Activated B cell treated with CpG ODN at 0.5 μM for 24 hours (primary cell): ENCODE results near the gene POLR1B. TPM values are rescaled to one million over a fixed set of nuclear protein-coding genes. Genes with fewer than 3 reads are reported as not detected.
"Not testable (repeated sequence)": the region's sequence is repeated elsewhere in the genome, so short reads cannot be mapped to it uniquely, and the experiment has no call there.

Experiments
- ATAC-seq: fragments of 200-7000 bp; cut with Tn5 transposase; one replicate; pipeline ENCODE4 v1.10.0; 2021; ENCODE audit warnings: low read depth, mild to moderate bottlenecking, moderate library complexity
- CTCF ChIA-PET: fragments of 350-600 bp; sonication (Branson Sonifier 250); formaldehyde crosslinking; loops from one replicate; lab custom pipeline; 2021; ENCODE audit warnings: antibody characterized with exemption; lab: Charles Lee
- POLR2A ChIA-PET: fragments of 350-600 bp; sonication (Branson Sonifier 250); formaldehyde crosslinking; loops from one replicate; lab custom pipeline; 2021; ENCODE audit warnings: antibody characterized with exemption; lab: Charles Lee
- DNase-seq: peaks from one replicate; pipeline ENCODE4 v3.0.0; 2022
- H3K27ac Mint-ChIP-seq: one replicate; pipeline ENCODE4 v1.8.0; 2020; ENCODE audit warnings: mixed read lengths
- H3K27me3 Mint-ChIP-seq: one replicate; pipeline ENCODE4 v1.8.0; 2021; ENCODE audit warnings: mixed read lengths
- H3K36me3 Mint-ChIP-seq: one replicate; pipeline ENCODE4 v1.8.0; 2021; ENCODE audit warnings: low read depth, mixed read lengths
- H3K4me1 Mint-ChIP-seq: one replicate; pipeline ENCODE4 v1.8.0; 2021; ENCODE audit warnings: mixed read lengths
- H3K4me3 Mint-ChIP-seq: one replicate; pipeline ENCODE4 v1.8.0; 2020; ENCODE audit warnings: mild to moderate bottlenecking, mixed read lengths
- H3K9me3 Mint-ChIP-seq: one replicate; pipeline ENCODE4 v1.8.0; 2020; ENCODE audit warnings: mixed read lengths
- intact Hi-C: fragments of 100-400 bp; cut with micrococcal nuclease; formaldehyde crosslinking; loops from one replicate; pipeline ENCODE4 v1.15.1; 2024
- total RNA-seq: library from RNA; stranded (reverse); gene quantifications from 2 replicates; pipeline ENCODE4 v1.2.3, GENCODE V29; 2022
- TF ChIP-seq, protein P1 (sequence below): fragments of 200-600 bp; IDR thresholded peaks from one replicate; pipeline ENCODE4 v1.8.0; 2022; ENCODE audit warnings: antibody characterized with exemption, mild to moderate bottlenecking

The POLR1B gene
- total RNA-seq, 1 donor from 2014 or later, result 48.8 TPM

DNA sequence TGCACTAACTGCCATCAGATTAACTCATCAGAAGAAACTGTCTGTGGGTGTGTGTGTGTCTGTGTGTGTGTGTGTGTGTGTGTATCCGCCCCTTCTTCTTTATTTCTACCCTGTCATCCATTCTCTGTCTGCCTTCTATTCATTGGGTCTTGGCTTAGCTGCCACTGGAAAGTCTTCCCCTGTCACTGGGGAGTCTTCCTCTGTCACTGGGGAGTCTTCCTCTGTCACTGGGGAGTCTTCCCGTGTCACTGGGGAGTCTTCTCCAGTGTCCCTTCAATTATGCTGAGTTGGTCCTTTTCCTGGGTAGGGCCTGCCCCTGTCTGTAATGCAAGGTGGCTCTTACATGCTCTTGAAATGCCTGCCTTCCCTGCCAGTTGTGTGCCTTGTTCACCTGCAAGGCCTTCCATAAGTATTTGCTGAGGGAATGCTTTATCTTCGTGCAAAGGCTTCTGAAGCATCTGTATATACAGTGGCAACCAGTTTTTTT, 18.9 kb upstream of the POLR1B start:
- POLR2A ChIA-PET, result no interaction called here
- DNase-seq (no peak), ATAC-seq (no peak)
- no peaks in the 10 kb centered on the region for H3K9me3 Mint-ChIP-seq
- intact Hi-C loops, result no loop called here
- no peak overlapping the region for H3K27ac Mint-ChIP-seq
- H3K4me1 Mint-ChIP-seq, result no peaks in the 10 kb centered on the region
- no peaks in the 10 kb centered on the region for H3K27me3 Mint-ChIP-seq
- CTCF ChIA-PET, result no interaction called here
- H3K36me3 Mint-ChIP-seq, result peaks cover 45% of the 10 kb centered on the region
- H3K4me3 Mint-ChIP-seq, result no peak overlapping the region
- TF ChIP-seq, protein P1, sequence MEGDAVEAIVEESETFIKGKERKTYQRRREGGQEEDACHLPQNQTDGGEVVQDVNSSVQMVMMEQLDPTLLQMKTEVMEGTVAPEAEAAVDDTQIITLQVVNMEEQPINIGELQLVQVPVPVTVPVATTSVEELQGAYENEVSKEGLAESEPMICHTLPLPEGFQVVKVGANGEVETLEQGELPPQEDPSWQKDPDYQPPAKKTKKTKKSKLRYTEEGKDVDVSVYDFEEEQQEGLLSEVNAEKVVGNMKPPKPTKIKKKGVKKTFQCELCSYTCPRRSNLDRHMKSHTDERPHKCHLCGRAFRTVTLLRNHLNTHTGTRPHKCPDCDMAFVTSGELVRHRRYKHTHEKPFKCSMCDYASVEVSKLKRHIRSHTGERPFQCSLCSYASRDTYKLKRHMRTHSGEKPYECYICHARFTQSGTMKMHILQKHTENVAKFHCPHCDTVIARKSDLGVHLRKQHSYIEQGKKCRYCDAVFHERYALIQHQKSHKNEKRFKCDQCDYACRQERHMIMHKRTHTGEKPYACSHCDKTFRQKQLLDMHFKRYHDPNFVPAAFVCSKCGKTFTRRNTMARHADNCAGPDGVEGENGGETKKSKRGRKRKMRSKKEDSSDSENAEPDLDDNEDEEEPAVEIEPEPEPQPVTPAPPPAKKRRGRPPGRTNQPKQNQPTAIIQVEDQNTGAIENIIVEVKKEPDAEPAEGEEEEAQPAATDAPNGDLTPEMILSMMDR, result no peak

DNA sequence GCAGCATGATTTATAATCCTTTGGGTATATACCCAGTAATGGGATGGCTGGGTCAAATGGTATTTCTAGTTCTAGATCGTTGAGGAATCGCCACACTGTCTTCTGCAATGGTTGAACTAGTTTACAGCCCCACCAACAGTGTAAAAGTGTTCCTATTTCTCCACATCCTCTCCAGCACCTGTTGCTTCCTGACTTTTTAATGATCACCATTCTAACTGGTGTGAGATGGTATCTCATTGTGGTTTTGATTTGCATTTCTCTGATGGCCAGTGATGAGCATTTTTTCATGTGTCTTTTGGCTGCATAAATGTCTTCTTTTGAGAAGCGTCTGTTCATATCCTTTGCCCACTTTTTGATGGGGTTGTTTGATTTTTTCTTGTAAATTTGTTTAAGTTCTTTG, 18.0 kb upstream of the POLR1B start:
- peaks cover 51% of the 10 kb centered on the region for H3K36me3 Mint-ChIP-seq
- CTCF ChIA-PET, DNase-seq, H3K4me3 Mint-ChIP-seq, POLR2A ChIA-PET, ATAC-seq, intact Hi-C loops, H3K4me1 Mint-ChIP-seq, H3K9me3 Mint-ChIP-seq, H3K27me3 Mint-ChIP-seq, H3K27ac Mint-ChIP-seq: not testable (repeated sequence)

DNA sequence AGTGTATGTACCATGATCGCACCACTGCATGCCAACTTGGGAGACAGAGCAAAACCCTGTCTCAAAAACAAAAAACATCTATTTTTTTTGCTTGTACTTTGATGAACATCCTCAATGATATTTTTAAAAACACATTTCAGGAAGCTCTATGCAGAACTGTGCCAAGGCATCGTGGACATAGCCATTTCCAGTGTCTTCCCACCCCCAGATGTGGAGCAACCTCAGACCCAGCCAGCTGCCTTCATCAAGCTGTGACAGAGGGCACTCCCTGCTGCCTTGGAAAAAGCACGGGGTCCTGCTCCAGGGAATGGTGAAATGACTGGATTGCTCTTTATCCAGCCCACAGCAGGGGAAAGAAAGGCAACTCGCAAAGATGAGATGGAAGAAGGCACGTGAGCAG, 13.7 kb upstream of the POLR1B start:
- H3K27ac Mint-ChIP-seq, result no peak overlapping the region
- intact Hi-C loops, result no loop called here
- POLR2A ChIA-PET, result no interaction called here
- H3K27me3 Mint-ChIP-seq, result no peaks in the 10 kb centered on the region
- no peaks in the 10 kb centered on the region for H3K4me1 Mint-ChIP-seq
- TF ChIP-seq, protein P1, result no peak
- H3K9me3 Mint-ChIP-seq, result no peaks in the 10 kb centered on the region
- peaks cover 41% of the 10 kb centered on the region for H3K36me3 Mint-ChIP-seq
- no peak for DNase-seq
- no peak overlapping the region for H3K4me3 Mint-ChIP-seq
- ATAC-seq, result no peak
- CTCF ChIA-PET, result no interaction called here

DNA sequence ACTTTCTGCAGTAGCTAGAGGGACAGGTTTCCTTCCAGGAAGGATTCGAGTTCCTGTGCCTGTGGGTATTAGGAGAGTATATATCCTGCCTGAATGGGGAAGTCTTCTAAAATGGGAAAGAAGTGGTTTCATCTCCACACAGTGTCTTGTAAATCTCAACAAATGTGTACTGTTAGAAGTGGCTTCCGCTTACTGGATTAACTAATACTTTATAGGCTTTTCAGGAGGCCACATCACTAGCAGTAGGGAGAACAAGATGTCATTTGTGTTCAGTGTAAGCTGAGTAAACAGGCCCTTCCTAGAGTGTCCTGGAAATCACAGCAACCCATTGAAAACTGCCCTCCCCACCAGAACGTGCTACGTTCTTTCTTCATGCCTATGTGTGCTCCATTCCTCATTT, 12.5 kb upstream of the POLR1B start:
- ATAC-seq (no peak), DNase-seq (no peak)
- Mint-ChIP-seq H3K9me3 (no peaks in the 10 kb centered on the region), H3K27me3 (no peaks in the 10 kb centered on the region), H3K4me3 (no peak overlapping the region), H3K4me1 (no peaks in the 10 kb centered on the region), H3K27ac (no peak overlapping the region), H3K36me3 (peaks cover 35% of the 10 kb centered on the region)
- CTCF ChIA-PET, result no interaction called here
- POLR2A ChIA-PET, result no interaction called here
- TF ChIP-seq, protein P1, result no peak
- intact Hi-C loops, result no loop called here

DNA sequence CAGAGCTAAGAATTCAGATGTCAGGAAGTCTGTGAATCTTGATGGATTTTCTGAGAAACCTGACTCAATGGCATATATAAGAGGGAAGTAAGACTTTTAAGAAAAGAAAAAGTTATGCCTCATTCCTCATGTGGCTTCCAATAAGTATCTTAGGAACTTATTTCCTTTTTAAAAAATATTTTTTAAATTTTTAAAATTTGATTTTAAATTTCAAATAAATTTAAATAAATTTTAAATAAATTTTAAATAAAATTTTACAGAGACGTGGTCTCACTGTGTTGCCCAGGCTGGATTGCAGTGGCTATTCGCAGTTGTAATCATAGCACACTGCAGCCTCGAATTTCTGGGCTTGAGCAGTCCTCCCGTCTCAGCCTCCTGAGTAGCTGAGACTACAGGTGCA, 11.5 kb upstream of the POLR1B start:
- Mint-ChIP-seq H3K36me3 (peaks cover 32% of the 10 kb centered on the region), H3K27ac (no peak overlapping the region), H3K4me3 (no peak overlapping the region), H3K27me3 (no peaks in the 10 kb centered on the region), H3K9me3 (no peaks in the 10 kb centered on the region), H3K4me1 (no peaks in the 10 kb centered on the region)
- DNase-seq (no peak), ATAC-seq (no peak)
- intact Hi-C loops, result no loop called here
- ChIA-PET CTCF (no interaction called here), POLR2A (no interaction called here)
- TF ChIP-seq, protein P1, result no peak

DNA sequence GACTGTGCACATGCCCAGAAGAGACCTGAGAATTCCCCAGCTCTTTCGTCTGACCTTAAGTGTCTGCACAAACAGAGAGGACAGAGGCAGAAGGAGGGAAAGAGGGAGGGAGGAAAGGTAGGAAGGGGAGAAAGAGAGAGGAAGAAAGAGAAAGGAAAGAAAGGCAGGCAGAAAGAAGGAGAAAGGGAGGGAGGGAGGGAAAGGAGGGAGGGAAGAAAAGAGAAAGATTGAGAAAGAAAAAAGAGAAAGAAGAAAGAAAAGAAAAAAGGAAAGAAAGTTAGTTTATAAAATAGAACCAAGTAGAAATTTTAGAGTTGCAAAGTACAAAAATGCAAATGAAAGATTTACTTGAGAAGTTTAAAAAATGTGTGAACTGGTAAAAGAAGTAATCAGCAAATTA, 7.4 kb upstream of the POLR1B start:
- ATAC-seq (no peak), DNase-seq (no peak)
- Mint-ChIP-seq H3K36me3 (peaks cover 14% of the 10 kb centered on the region), H3K4me3 (no peak overlapping the region), H3K4me1 (no peaks in the 10 kb centered on the region), H3K9me3 (no peaks in the 10 kb centered on the region), H3K27ac (no peak overlapping the region), H3K27me3 (no peaks in the 10 kb centered on the region)
- intact Hi-C loops, result no loop called here
- TF ChIP-seq, protein P1, result no peak
- CTCF ChIA-PET, result no interaction called here
- POLR2A ChIA-PET, result no interaction called here

DNA sequence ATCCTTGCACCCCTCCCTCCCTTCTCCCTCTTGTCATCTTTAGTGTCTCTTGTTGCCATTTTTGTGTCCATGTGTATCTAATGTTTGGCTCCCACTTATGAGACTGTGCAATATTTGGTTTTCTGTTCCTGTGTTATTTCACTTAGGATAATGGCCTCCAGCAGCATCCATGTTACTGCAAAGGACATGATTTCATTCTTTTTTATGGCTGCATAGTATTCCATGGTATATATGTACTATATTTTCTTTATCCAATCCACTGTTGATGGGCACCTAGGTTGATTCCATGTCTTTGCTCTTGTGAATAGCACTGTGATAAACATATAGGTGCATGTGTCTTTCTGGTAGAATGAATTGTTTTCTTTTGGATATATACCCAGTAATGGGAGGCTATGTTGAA, 5.6 kb upstream of the POLR1B start:
- DNase-seq, POLR2A ChIA-PET, H3K27ac Mint-ChIP-seq, H3K27me3 Mint-ChIP-seq, H3K4me3 Mint-ChIP-seq, intact Hi-C loops, H3K36me3 Mint-ChIP-seq, CTCF ChIA-PET, ATAC-seq, H3K9me3 Mint-ChIP-seq: not testable (repeated sequence)
- peaks cover 11% of the 10 kb centered on the region for H3K4me1 Mint-ChIP-seq
